T-helper 17 cell (primary cell): ENCODE results near the gene CYP17A1. TPM values are rescaled to one million over a fixed set of nuclear protein-coding genes. Genes with fewer than 3 reads are reported as not detected.

Experiments used
- ATAC-seq: fragments of 150-1000 bp; cut with Tn5 transposase; 2 replicates; pipeline ENCODE4 v1.10.0; 2021; ENCODE audit warnings: mild to moderate bottlenecking, moderate library complexity
- DNase-seq, 3 donors: peaks; one replicate each; pipeline versions ENCODE4 v3.0.0 to v3.0.0-alpha.2; 2020 to 2021
- H3K9me3 ChIP-seq: one replicate; pipeline ENCODE4 v1.7.0; 2013; ENCODE audit warnings: low read length, mild to moderate bottlenecking; ENCODE audit not compliant: control insufficient read depth, poor library complexity, severe bottlenecking
- H3K27ac Mint-ChIP-seq: one replicate; pipeline ENCODE4 v1.8.0; 2022; ENCODE audit warnings: mild to moderate bottlenecking, moderate library complexity, mixed read lengths
- H3K27me3 Mint-ChIP-seq: one replicate; pipeline ENCODE4 v1.8.0; 2022; ENCODE audit warnings: mixed read lengths
- H3K36me3 Mint-ChIP-seq: one replicate; pipeline ENCODE4 v1.8.0; 2022; ENCODE audit warnings: low read depth, mixed read lengths
- H3K4me1 Mint-ChIP-seq: one replicate; pipeline ENCODE4 v1.8.0; 2022; ENCODE audit warnings: mild to moderate bottlenecking, mixed read lengths
- H3K4me3 Mint-ChIP-seq: one replicate; pipeline ENCODE4 v1.8.0; 2022; ENCODE audit warnings: mild to moderate bottlenecking, moderate library complexity, mixed read lengths
- total RNA-seq, 4 donors: library from RNA in 2 of 4; stranded (reverse) in 2 of 4; gene quantifications; one replicate each; pipeline ENCODE4 v1.2.3 and lab custom pipeline; 2022 to 2026

CYP17A1 gene
- total RNA-seq, 2 donors from 2014 or later = not detected

DNA sequence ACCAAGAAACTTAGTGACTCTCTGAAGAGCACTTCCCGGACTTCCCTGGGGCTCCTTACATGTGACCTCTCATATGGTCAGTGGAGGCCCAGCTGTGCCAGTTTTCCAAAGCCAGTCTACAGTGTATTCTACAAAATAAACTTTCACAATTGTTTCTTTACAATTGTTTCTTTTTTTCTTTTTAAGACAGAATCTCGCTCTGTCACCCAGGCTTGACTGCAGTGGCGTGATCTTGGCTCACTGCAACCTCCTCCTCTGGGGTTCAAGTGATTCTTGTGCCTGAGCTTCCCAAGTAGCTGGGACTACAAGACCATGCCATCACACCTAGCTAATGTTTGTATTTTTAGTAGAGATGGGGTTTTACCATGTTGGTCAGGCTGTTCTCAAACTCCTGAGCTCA, 25.9 kb downstream of the CYP17A1 start:
- Mint-ChIP-seq H3K27me3 (no peaks in the 10 kb centered on the region), H3K4me1 (peaks cover 9% of the 10 kb centered on the region), H3K4me3 (no peak overlapping the region), H3K36me3 (no peaks in the 10 kb centered on the region), H3K27ac (no peak overlapping the region)
- H3K9me3 ChIP-seq = no peaks in the 10 kb centered on the region
- no peak for ATAC-seq
- DNase-seq = no peak

DNA sequence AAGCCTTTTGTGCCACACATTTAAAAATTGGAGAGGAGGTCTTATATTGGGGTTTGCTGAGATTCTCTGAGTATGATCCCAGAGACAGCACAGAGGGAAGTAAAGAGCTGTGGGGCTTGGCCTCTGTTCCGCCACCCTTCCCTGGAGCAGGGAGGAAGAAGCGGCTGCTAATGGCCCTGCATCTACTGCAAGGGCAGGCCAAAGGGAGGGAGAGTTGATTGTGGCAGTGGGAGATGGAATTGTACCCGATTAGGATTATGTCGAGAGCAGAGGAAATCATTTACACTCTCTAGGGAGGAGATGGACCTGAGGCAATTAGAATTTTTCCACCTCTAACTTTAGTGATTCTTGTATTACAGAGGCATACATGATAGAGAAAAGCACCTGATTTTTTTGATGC, 28.8 kb downstream of the CYP17A1 start:
- no peaks in the 10 kb centered on the region for H3K9me3 ChIP-seq
- peaks cover 14% of the 10 kb centered on the region for H3K4me1 Mint-ChIP-seq
- DNase-seq (no peak), ATAC-seq (no peak)
- no peak overlapping the region for H3K4me3 Mint-ChIP-seq
- H3K36me3 Mint-ChIP-seq = no peaks in the 10 kb centered on the region
- H3K27ac Mint-ChIP-seq = peak overlapping the region; percentile 67
- H3K27me3 Mint-ChIP-seq = no peaks in the 10 kb centered on the region

DNA sequence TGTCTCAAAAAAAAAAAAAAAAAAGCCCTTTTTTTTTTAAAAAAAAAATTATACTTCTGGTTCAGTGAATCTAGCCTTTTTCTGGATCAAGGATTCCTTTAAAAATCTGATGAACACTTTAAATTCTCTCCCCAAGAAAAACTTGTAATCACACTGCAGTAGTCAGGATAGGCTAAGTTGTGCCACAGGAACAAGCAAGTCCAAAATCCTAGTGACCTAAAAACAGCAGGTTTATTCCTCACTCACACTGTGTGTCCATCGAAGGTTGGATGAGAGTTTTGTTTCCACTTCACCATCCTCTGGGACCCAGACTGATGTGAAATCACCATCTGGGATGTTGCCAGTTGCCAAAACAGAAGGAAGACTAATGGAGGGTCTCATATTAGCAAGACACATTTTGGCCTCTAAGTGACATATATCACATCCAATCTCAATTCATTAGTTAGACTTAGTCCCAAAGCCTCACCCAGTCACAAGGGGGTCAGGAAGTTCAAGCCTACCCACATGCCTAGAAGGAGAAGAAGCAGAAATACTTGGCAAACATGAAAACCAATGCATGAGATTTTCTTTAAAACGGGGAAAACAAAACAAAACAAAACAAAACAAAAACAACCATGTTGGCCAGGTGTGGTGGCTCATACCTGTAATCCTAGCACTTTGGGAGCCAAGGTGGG, 32.7 kb downstream of the CYP17A1 start:
- Mint-ChIP-seq H3K36me3 (peaks cover 5% of the 10 kb centered on the region), H3K27me3 (no peaks in the 10 kb centered on the region), H3K27ac (peak overlapping the region; percentile 80), H3K4me3 (no peak overlapping the region), H3K4me1 (peaks cover 21% of the 10 kb centered on the region)
- ATAC-seq (no peak), DNase-seq (no peak)
- H3K9me3 ChIP-seq = no peaks in the 10 kb centered on the region

DNA sequence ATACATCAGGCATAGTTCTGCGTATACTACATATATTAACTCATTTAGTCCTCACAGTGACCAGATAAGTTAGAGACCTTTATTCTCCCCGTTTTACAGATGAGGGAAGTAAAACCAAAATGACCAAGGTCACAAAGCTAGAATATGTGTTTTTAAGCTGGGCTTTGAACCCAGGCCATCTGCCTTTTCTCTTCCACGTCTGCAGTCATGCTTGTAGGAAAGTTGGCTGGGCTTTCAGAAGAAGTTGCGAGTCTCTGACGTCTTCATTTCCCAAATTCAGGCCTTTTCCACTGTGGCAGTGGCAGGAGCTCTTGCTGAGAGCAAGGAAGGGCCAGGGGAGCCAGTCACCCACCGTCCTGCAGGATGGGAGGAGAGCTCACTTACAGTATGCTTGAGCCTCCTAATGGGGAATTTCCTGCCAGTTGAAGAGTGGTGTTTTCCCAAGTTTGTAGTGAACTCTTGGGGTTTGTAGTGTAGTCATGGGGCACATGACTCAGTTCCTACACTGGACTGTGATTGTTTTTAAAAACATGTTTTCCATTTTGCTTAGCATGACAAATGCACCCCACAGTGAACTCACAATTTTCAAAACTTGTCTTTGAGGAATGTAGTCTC, 34.2 kb downstream of the CYP17A1 start:
- Mint-ChIP-seq H3K27me3 (no peaks in the 10 kb centered on the region), H3K4me1 (peaks cover 21% of the 10 kb centered on the region), H3K4me3 (peak overlapping the region; percentile 33), H3K27ac (peak overlapping the region; percentile 54), H3K36me3 (peaks cover 5% of the 10 kb centered on the region)
- DNase-seq = no peak
- H3K9me3 ChIP-seq = no peaks in the 10 kb centered on the region
- peak; percentile 71 for ATAC-seq

DNA sequence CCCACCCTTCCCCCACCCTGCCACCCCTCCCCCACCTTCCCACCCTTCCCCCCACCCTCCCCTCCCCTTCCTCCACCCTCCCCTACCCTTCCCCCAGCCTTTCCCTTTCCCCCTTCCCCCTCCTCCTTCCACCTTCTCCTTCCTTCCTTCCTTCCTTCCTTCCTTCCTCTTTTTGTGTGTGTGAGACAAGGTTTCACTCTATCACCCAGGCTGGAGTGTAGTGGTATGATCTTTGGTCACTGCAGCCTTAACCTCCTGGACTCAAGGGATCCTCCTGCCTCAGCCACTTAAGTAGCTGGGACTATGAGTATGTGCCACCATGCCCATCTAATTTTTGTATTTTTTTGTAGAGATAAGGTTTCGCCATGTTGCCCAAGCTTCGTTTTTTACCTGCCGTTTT, 35.2 kb downstream of the CYP17A1 start:
- DNase-seq (no peak), ATAC-seq (no peak)
- Mint-ChIP-seq H3K27ac (peak overlapping the region; percentile 54), H3K4me3 (peak overlapping the region; percentile 55), H3K36me3 (peaks cover 5% of the 10 kb centered on the region), H3K27me3 (no peaks in the 10 kb centered on the region), H3K4me1 (peaks cover 21% of the 10 kb centered on the region)
- H3K9me3 ChIP-seq = no peaks in the 10 kb centered on the region

DNA sequence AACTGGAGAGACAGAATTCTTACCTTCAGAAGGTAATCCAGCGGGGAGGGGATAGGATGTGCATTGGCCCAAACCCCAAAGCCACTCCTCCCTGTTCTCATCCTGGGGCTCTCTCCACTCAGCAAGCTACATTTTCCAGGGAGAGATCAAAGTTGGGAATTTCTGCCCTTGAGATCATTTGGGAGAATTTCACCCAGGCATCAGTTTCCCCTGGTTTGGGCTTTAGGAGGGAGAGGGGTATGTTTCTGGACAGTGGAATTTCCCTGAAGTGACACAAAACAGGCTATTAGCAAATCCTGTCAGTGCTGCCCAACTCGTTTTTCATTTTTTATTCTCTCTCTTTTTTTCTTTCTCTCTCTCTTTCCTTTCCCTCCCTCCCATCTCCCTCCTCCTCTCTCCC, 35.7 kb downstream of the CYP17A1 start:
- H3K36me3 Mint-ChIP-seq = peaks cover 5% of the 10 kb centered on the region

DNA sequence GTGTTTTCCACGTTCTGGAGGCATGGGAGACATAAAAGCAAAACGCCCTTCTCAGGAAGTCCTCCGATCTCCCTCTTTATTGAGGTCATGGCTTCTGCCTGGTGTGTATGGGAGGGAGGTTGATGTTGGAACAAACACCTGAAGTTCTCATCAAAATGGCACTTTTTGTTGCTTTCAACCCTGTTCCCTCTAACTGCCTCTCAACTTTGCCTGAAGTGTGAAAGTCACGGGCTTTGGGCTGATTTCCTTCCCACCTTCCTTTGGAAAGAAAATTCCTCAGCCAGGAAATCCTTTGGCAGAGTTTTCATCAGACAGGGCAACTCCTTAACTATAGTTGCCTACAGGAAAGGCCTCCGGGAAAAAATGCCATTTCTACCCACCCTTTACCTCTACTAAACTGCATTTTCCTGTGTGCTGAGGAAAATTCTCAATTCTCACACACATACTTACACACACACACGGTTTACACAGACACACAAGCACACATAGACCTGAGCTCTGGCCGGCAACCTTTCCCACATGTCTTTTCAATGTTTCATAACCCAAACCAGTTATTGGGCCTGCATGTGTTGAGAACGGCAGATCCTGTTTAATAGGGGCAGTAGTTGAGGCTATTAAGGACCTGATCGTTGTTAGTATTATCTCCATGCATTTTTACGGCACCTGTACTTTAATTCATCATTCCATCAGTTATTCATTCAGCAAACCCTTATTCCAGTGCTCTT, 36.4 kb downstream of the CYP17A1 start:
- H3K27me3 Mint-ChIP-seq = no peaks in the 10 kb centered on the region
- no peak overlapping the region for H3K4me3 Mint-ChIP-seq
- peaks cover 5% of the 10 kb centered on the region for H3K36me3 Mint-ChIP-seq
- peak overlapping the region; percentile 14 for H3K27ac Mint-ChIP-seq
- no peaks in the 10 kb centered on the region for H3K9me3 ChIP-seq
- DNase-seq = no peak
- H3K4me1 Mint-ChIP-seq = peaks cover 25% of the 10 kb centered on the region
- ATAC-seq = no peak

More for the DNA sequence above, 35.7 kb downstream of the CYP17A1 start:
- no peaks in the 10 kb centered on the region for H3K9me3 ChIP-seq
- ATAC-seq (no peak), DNase-seq (no peak)
- Mint-ChIP-seq H3K4me1 (peaks cover 19% of the 10 kb centered on the region), H3K27me3 (no peaks in the 10 kb centered on the region), H3K27ac (no peak overlapping the region), H3K4me3 (no peak overlapping the region)

DNA sequence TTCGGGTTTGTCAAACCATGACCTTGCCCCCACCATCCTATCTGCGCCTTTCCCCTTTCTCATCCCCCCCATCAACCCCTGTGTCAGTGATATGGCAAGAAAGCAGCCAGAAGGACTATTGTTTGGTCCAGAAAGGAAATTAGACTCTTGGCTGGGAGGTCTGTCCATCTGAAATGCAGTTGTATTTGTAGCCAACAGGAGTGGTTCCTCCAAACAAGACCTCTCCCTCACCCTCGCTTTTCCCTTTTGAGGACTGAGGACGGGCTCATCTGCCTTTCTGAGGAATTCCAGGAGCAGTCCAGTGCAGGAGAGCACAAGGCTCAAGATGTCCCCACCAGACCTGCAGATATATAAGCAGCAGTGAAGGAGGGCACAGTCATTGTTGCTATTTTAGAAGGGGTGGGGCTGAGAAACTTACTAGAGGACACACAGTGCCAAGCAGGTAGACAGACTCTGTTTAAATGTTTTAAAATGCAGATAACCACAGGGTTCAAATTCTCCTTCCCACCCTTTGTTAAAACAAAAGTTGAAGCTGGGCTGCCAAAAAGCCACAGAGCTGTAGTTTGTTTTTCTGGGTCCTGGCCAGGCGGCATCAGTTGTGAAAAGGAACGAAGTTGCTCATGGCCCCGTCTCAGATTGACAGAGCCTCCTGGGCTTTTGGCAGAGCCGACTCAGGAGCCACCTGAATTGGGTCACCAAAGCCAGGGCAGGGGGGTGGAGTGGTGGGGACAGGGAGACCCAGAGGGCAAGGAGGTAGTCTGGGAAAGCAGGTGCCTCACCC, 37.3 kb downstream of the CYP17A1 start:
- H3K27ac Mint-ChIP-seq = peak overlapping the region; percentile 14
- DNase-seq (no peak), ATAC-seq (no peak)
- peaks cover 5% of the 10 kb centered on the region for H3K36me3 Mint-ChIP-seq
- peaks cover 32% of the 10 kb centered on the region for H3K4me1 Mint-ChIP-seq
- H3K27me3 Mint-ChIP-seq = no peaks in the 10 kb centered on the region
- H3K9me3 ChIP-seq = no peaks in the 10 kb centered on the region
- no peak overlapping the region for H3K4me3 Mint-ChIP-seq

DNA sequence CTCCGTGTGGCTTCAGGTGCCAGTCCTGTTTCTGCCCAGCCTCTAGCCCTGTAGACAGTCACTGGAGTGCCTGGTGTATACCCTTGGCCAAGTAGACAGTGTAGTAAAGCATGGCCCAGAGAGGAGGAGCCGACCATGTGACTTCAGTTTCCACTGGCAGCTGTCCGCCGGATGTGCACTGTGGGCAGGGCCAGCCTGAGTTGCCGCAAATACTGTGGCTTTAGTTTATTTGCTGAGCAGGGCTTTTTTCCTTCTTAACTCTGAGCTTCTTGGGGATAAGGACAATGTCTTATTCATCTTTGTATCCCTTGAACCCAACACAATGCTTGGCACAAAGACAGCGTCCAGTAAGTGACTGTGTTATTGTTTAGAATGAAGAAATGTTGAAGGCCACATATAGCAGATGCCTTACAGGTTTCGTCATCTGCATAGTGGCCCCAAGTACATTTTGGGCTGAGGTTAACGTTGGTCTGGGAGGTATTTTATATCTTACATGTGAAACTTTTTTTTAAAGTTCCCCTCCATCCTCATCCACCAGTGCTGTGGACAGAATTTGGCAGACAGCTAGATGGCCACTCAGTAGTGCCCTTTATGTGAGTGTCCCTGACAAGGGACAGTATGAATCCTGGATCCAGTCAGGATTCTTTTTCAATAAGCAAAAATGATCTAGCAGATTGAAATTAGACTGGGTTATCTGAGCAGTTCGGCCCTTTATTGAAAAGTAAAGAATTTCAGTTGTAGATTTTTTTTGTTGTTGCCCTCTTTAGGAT, 40.6 kb downstream of the CYP17A1 start:
- no peaks in the 10 kb centered on the region for H3K9me3 ChIP-seq
- H3K4me3 Mint-ChIP-seq = no peak overlapping the region
- peak overlapping the region; percentile 34 for H3K27ac Mint-ChIP-seq
- no peaks in the 10 kb centered on the region for H3K36me3 Mint-ChIP-seq
- no peak for DNase-seq
- H3K27me3 Mint-ChIP-seq = no peaks in the 10 kb centered on the region
- ATAC-seq = peak; percentile 88
- peaks cover 25% of the 10 kb centered on the region for H3K4me1 Mint-ChIP-seq

DNA sequence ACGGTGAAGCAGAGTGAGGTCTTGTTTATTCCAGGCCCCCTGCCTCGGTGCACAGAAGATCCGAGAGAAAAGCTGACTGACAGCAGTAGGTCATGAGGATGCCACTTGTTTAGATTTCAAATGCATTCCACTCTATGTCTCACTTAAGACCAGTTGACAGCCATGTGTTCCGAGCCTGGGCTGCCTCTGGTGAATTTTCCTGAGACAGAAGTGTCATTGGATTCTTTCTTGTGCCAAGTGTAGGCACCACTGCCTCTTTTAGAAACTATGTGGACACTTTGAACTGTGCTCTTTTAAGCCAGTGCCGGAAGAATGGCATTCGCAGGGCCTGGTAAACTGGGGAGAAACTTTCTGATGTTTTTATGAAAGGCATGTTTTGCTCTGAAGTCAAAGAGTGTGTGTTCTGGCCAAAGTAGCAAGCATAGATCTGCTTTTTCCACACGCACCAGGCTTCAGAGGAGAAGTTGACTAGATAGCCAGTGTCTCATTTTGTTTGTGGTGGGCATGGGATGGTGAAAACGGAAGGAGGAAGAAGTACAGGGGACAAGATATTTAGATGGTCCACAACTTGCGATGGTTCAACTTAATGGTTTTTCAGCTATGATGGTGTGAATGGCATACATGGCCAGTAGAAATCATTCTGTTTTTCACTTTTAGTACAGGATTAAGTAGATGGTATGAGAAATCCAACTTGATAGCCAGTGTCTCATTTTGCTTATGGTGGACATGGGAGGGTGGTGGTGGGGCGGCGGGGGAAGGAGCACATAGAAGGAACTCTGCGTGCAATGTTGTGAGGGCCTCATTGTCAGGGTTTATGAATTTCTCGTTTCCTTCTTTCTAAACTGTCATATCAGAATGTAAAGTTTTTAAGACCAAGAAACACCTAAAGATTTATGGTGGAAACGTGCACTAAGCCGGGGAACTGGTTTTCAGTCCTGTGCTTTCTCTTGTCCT, 41.5 kb downstream of the CYP17A1 start:
- Mint-ChIP-seq H3K4me3 (peak overlapping the region; percentile 31), H3K4me1 (peaks cover 21% of the 10 kb centered on the region), H3K27ac (peak overlapping the region; percentile 34), H3K27me3 (no peaks in the 10 kb centered on the region), H3K36me3 (no peaks in the 10 kb centered on the region)
- DNase-seq (no peak), ATAC-seq (no peak)
- no peaks in the 10 kb centered on the region for H3K9me3 ChIP-seq

DNA sequence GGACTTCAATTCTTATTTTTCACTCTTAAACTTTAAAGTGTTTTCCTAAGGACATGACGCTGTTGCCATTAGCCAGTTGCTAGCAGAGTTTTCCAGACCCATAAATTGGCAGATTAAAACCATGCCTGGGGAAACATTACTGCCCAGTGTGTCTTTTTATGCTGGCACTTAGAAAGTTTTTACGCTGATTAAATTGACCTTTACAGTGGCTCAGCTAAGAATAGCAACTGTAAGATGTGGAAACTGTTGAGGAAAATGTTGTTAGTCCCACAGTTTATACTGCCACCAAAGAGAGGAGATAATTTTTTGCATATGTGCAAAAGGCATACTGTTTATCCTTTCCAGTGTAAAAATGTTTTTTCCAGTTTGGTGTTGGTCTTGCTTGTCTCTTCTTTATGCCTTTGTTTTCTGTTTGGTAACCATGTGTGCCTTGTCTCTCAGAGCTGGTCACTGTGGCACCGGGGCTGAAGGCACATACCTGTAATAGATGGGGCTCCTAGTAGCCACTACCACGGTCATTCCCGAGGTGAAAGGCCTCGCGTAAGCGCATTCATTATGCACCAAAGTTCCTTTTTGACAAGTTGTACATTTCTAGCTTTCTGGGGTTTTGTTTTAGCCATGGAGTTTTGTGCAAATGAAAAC, 45.3 kb downstream of the CYP17A1 start:
- Mint-ChIP-seq H3K36me3 (peaks cover 2% of the 10 kb centered on the region), H3K27me3 (no peaks in the 10 kb centered on the region), H3K27ac (no peak overlapping the region), H3K4me1 (peaks cover 28% of the 10 kb centered on the region), H3K4me3 (no peak overlapping the region)
- DNase-seq (no peak), ATAC-seq (no peak)
- no peaks in the 10 kb centered on the region for H3K9me3 ChIP-seq
